OCI-LY3 (cell line): ENCODE results near the gene CACNA2D1.

Experiments
- H2AFZ ChIP-seq: fragments of 200-600, 300-600 bp; shearing (Covaris generic); 2 replicates; pipeline ENCODE4 v1.6.0; 2014; ENCODE audit warnings: antibody characterized with exemption, low read depth, low read length
- H3K27ac ChIP-seq: fragments of 200-600, 300-600 bp; sonication (generic); 2 replicates; pipeline ENCODE4 v1.5.1; 2014; ENCODE audit warnings: mild to moderate bottlenecking, low read length, moderate library complexity, mixed read lengths
- H3K27me3 ChIP-seq: fragments of 200-600, 300-600 bp; sonication (generic); 2 replicates; pipeline ENCODE4 v1.6.1; 2014; ENCODE audit warnings: low read depth, low read length, mixed read lengths
- H3K36me3 ChIP-seq: fragments of 200-600, 300-600 bp; sonication (generic); replicated peaks from 2 replicates; pipeline ENCODE3; 2014; ENCODE audit warnings: low read depth, low read length, mixed read lengths
- H3K4me1 ChIP-seq: fragments of 300-600, 200-600 bp; sonication (generic); 2 replicates; pipeline ENCODE4 v1.6.1; 2014; ENCODE audit warnings: low read length, mixed read lengths
- H3K4me2 ChIP-seq: fragments of 200-600, 300-600 bp; sonication (generic); 2 replicates; pipeline ENCODE4 v1.6.1; 2014; ENCODE audit warnings: low read length, mixed read lengths
- H3K4me3 ChIP-seq: fragments of 300-600, 200-600 bp; sonication (generic); 2 replicates; pipeline ENCODE4 v1.5.1; 2014; ENCODE audit warnings: antibody characterized with exemption, mild to moderate bottlenecking, low read length, moderate library complexity
- H3K79me2 ChIP-seq: fragments of 300-600, 200-600 bp; shearing (Covaris generic); 2 replicates; pipeline ENCODE4 v1.6.1; 2014; ENCODE audit warnings: mild to moderate bottlenecking, low read length, mixed read lengths
- H3K9ac ChIP-seq: fragments of 300-600, 200-600 bp; shearing (Covaris generic); 2 replicates; pipeline ENCODE4 v1.6.0; 2014; ENCODE audit warnings: mild to moderate bottlenecking, low read length, moderate library complexity
- H3K9me3 ChIP-seq: fragments of 200-600, 300-600 bp; shearing (Covaris generic); 2 replicates; pipeline ENCODE4 v1.6.1; 2014; ENCODE audit warnings: low read length, mixed read lengths; ENCODE audit not compliant: insufficient read depth
- H4K20me1 ChIP-seq: fragments of 200-600, 300-600 bp; sonication (generic); 2 replicates; pipeline ENCODE4 v1.6.1; 2016; ENCODE audit warnings: low read length, mixed read lengths; ENCODE audit not compliant: insufficient read depth
- EZH2phosphoT487 ChIP-seq: fragments of 200-600 bp; shearing (Covaris generic); IDR thresholded peaks from 2 replicates; pipeline ENCODE4 v1.6.1; 2018; ENCODE audit warnings: antibody characterized with exemption, mixed run types, low read depth
- TF ChIP-seq, protein P1 (sequence below): fragments of 200-600, 300-600 bp; sonication (generic); IDR thresholded peaks from 2 replicates; pipeline ENCODE4 v1.5.1; 2014; ENCODE audit warnings: antibody characterized with exemption, low read length, low read depth

The CACNA2D1 gene

GRCh38 chr7:82417898-82418297, 25.7 kb downstream of the CACNA2D1 start:
- Histone ChIP-seq H3K4me3 (no peak overlapping the region), H3K4me1 (no peaks in the 10 kb centered on the region), H3K4me2 (no peak overlapping the region), H2AFZ (no peak overlapping the region), H3K79me2 (no peaks in the 10 kb centered on the region), H3K27ac (no peak overlapping the region), H3K9ac (no peak overlapping the region), H3K27me3 (no peaks in the 10 kb centered on the region), H3K9me3 (peaks cover 7% of the 10 kb centered on the region; the same call in 1 of the 2 replicates), H4K20me1 (no peaks in the 10 kb centered on the region), H3K36me3 (peaks cover 3% of the 10 kb centered on the region)
- TF ChIP-seq, protein P1, sequence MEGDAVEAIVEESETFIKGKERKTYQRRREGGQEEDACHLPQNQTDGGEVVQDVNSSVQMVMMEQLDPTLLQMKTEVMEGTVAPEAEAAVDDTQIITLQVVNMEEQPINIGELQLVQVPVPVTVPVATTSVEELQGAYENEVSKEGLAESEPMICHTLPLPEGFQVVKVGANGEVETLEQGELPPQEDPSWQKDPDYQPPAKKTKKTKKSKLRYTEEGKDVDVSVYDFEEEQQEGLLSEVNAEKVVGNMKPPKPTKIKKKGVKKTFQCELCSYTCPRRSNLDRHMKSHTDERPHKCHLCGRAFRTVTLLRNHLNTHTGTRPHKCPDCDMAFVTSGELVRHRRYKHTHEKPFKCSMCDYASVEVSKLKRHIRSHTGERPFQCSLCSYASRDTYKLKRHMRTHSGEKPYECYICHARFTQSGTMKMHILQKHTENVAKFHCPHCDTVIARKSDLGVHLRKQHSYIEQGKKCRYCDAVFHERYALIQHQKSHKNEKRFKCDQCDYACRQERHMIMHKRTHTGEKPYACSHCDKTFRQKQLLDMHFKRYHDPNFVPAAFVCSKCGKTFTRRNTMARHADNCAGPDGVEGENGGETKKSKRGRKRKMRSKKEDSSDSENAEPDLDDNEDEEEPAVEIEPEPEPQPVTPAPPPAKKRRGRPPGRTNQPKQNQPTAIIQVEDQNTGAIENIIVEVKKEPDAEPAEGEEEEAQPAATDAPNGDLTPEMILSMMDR, result no peak
- TF ChIP-seq EZH2phosphoT487, result no peak

GRCh38 chr7:82416402-82416801, 27.2 kb downstream of the CACNA2D1 start:
- no peaks in the 10 kb centered on the region for H3K27me3 ChIP-seq
- H3K79me2 ChIP-seq, result no peaks in the 10 kb centered on the region
- no peak overlapping the region for H3K4me2 ChIP-seq

DNA sequence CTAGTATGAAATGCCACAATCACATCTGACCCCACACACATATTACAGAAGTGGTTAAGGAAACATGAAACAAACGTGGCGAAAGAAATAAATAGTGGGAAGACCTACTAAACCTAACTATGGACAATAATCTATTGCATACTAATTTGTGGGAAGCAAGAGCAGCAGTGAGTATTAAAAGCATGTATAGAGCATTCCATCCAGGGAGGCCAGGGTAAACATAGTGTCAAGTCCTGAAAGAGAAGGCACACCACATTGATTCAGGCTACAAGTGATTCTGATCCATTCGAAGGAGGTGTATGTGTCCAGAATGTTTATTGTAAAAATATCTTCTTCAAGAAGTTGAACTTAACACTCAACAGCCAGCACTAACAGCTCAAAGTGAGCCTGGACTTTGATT, 29.2 kb downstream of the CACNA2D1 start:
- H3K4me1 ChIP-seq, result peaks cover 22% of the 10 kb centered on the region
- H3K4me2 ChIP-seq, result no peak overlapping the region
- H3K27ac ChIP-seq, result no peak overlapping the region
- H3K4me3 ChIP-seq, result no peak overlapping the region
- H3K36me3 ChIP-seq, result peaks cover 3% of the 10 kb centered on the region
- H3K9ac ChIP-seq, result no peak overlapping the region
- TF ChIP-seq, protein P1, result no peak
- no peak for TF ChIP-seq EZH2phosphoT487
- no peaks in the 10 kb centered on the region for H4K20me1 ChIP-seq
- H2AFZ ChIP-seq, result no peak overlapping the region
- H3K9me3 ChIP-seq, result peaks cover 7% of the 10 kb centered on the region; the same call in 1 of the 2 replicates
- no peaks in the 10 kb centered on the region for H3K27me3 ChIP-seq
- H3K79me2 ChIP-seq, result no peaks in the 10 kb centered on the region

More at GRCh38 chr7:82416402-82416801, 27.2 kb downstream of the CACNA2D1 start:
- no peak overlapping the region for H2AFZ ChIP-seq
- peaks cover 7% of the 10 kb centered on the region for H3K4me1 ChIP-seq
- H3K9ac ChIP-seq, result no peak overlapping the region
- peaks cover 3% of the 10 kb centered on the region for H3K36me3 ChIP-seq
- H4K20me1 ChIP-seq, result no peaks in the 10 kb centered on the region
- peaks cover 7% of the 10 kb centered on the region; the same call in 1 of the 2 replicates for H3K9me3 ChIP-seq
- H3K4me3 ChIP-seq, result no peak overlapping the region
- no peak overlapping the region for H3K27ac ChIP-seq
- TF ChIP-seq, protein P1, result no peak
- TF ChIP-seq EZH2phosphoT487, result no peak

DNA sequence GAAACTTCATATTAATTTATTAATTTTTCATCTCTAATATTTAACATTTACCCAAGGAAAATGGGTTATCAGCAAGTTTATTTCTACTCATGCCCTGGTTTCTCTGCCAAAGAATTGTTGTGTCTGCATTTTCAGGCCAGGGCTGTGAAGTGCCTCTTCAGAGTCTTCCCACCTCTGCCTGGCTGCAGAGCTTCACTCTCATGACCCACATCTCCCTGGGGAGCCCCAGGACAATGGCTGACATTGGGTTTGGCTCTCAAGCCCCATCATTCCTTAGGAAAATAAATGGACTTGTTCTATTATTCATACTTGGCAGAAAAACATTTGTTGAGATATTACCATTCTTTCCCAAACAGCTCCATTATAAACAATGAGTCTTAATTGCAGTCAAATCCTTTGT, 30.3 kb downstream of the CACNA2D1 start:
- no peak overlapping the region for H3K27ac ChIP-seq
- no peak overlapping the region for H3K4me3 ChIP-seq
- H3K79me2 ChIP-seq, result no peaks in the 10 kb centered on the region
- no peaks in the 10 kb centered on the region for H4K20me1 ChIP-seq
- TF ChIP-seq, protein P1, result no peak
- no peak for TF ChIP-seq EZH2phosphoT487
- H2AFZ ChIP-seq, result no peak overlapping the region
- H3K9ac ChIP-seq, result no peak overlapping the region
- no peaks in the 10 kb centered on the region for H3K27me3 ChIP-seq
- H3K4me1 ChIP-seq, result peaks cover 22% of the 10 kb centered on the region
- H3K9me3 ChIP-seq, result peaks cover 7% of the 10 kb centered on the region; the same call in 1 of the 2 replicates
- H3K36me3 ChIP-seq, result peaks cover 3% of the 10 kb centered on the region
- H3K4me2 ChIP-seq, result no peak overlapping the region
